Kidney epithelial cell (primary cell): ENCODE measurements around the gene HHAT. TPM values are rescaled to one million over a fixed set of nuclear protein-coding genes. Genes with fewer than 3 reads are reported as not detected.

Experiments
- DNase-seq: peaks from one replicate; pipeline ENCODE4 v3.0.0-alpha.2; 2010; ENCODE audit warnings: low read depth
- H3K27me3 ChIP-seq: 2 replicates; pipeline ENCODE4 v1.6.0; 2011; ENCODE audit warnings: low read length; ENCODE audit not compliant: control insufficient read depth, insufficient read depth
- H3K36me3 ChIP-seq: 2 replicates; pipeline ENCODE4 v1.5.1; 2011; ENCODE audit warnings: low read length; ENCODE audit not compliant: control insufficient read depth, insufficient read depth
- H3K4me3 ChIP-seq: 2 replicates; pipeline ENCODE4 v1.5.1; 2011; ENCODE audit warnings: low read depth, mild to moderate bottlenecking, control low read depth, low read length
- total RNA-seq: library from RNA; depleted of rRNA; stranded (reverse); fragments of >200 nt; gene quantifications from 2 replicates; pipeline ENCODE4 v1.2.3, GENCODE V29; 2015
- TF ChIP-seq, protein P1 (sequence below): IDR thresholded peaks from 2 replicates; pipeline ENCODE4 v1.5.1; 2011; ENCODE audit warnings: mild to moderate bottlenecking, moderate library complexity, low read length, control low read depth, inconsistent platforms; ENCODE audit not compliant: insufficient read depth, poor library complexity, severe bottlenecking

HHAT gene
- total RNA-seq, 1 donor from 2014 or later: 15.0 TPM

DNA sequence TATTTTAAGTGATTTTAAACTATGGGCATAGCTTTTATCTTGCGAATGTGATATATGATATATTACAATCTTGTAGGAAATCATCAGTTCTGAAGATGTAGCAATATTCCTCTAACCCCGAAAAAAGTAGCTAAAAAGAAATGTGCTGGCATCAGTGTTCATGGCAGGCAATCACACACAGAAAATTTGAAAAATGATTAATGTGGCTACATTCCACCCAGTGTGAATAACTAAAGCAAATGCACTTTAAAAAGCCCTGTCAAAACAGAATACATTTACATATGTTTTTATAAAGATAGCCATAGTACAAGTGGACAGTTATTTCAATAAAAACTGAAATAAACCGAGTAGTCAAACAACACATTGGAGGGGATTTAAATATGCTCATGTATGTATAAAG lies 260.2 kb downstream of the HHAT start:
- H3K4me3 ChIP-seq: no peak overlapping the region
- DNase-seq: no peak
- TF ChIP-seq, protein P1, sequence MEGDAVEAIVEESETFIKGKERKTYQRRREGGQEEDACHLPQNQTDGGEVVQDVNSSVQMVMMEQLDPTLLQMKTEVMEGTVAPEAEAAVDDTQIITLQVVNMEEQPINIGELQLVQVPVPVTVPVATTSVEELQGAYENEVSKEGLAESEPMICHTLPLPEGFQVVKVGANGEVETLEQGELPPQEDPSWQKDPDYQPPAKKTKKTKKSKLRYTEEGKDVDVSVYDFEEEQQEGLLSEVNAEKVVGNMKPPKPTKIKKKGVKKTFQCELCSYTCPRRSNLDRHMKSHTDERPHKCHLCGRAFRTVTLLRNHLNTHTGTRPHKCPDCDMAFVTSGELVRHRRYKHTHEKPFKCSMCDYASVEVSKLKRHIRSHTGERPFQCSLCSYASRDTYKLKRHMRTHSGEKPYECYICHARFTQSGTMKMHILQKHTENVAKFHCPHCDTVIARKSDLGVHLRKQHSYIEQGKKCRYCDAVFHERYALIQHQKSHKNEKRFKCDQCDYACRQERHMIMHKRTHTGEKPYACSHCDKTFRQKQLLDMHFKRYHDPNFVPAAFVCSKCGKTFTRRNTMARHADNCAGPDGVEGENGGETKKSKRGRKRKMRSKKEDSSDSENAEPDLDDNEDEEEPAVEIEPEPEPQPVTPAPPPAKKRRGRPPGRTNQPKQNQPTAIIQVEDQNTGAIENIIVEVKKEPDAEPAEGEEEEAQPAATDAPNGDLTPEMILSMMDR: no peak
- H3K36me3 ChIP-seq: no peaks in the 10 kb centered on the region
- no peaks in the 10 kb centered on the region for H3K27me3 ChIP-seq

DNA sequence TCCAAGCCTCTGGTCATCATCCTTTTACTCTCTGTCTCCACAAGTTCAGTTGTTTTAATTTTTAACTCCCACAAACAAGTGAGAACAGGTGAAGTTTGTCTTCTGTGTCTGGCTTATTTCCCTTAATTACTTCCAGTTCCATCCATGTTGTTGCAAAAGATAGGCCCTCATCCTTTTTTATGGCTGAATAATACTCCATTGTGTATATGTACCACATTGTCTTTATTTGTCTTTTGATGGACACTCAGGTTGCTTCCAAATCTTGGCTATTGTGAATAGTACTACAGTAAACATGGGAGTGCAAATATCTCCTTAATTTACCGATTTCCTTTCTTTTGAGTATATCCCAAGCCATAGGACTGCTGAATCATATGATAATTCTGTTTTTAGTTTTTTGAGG lies 262.5 kb downstream of the HHAT start:
- TF ChIP-seq, protein P1: no peak
- Histone ChIP-seq H3K27me3 (no peaks in the 10 kb centered on the region), H3K4me3 (no peak overlapping the region), H3K36me3 (no peaks in the 10 kb centered on the region)
- DNase-seq: no peak

DNA sequence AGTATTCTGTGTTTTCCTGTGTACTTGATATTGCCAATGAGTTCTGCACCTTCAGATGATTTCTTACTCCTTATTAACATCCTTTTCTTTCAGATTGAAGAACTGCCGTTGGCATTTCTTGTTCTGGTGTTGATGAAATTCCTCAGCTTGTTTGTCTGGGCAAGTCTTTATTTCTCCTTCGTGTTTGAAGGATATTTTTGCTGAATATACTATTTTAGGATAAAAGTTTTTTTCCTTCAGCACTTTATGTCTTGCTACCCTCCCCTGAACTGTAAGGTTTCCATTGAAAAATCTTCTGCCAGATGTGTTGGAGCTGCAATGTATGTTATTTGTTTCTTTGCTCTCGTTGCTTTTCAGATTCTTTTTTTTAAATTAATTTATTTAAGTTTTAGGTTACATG lies 265.9 kb downstream of the HHAT start:
- Histone ChIP-seq H3K36me3 (no peaks in the 10 kb centered on the region), H3K4me3 (no peak overlapping the region)
- TF ChIP-seq, protein P1: no peak

DNA sequence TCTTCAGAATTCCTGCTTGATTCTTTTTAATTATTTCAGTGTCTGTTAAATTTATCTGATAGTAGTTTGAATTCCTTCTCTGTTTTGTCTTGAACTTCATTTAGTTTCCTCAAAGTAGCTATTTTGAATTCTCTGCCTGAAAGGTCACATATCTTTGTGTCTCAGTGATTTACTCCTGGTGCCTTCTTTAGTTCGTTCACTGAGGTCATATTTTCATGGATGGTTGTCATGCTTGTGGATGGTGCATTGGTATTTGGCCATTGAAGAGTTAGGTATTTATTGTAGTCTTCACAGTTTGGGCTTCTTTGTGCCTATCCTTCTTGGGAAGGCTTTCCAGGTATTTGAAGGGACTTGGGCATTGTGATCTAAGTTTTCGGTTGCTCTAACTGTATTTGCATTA lies 267.9 kb downstream of the HHAT start:
- TF ChIP-seq, protein P1: no peak
- H3K27me3 ChIP-seq: no peaks in the 10 kb centered on the region
- no peaks in the 10 kb centered on the region for H3K36me3 ChIP-seq
- DNase-seq: no peak
- H3K4me3 ChIP-seq: no peak overlapping the region

More for the DNA sequence above, 265.9 kb downstream of the HHAT start:
- H3K27me3 ChIP-seq: no peaks in the 10 kb centered on the region
- no peak for DNase-seq

DNA sequence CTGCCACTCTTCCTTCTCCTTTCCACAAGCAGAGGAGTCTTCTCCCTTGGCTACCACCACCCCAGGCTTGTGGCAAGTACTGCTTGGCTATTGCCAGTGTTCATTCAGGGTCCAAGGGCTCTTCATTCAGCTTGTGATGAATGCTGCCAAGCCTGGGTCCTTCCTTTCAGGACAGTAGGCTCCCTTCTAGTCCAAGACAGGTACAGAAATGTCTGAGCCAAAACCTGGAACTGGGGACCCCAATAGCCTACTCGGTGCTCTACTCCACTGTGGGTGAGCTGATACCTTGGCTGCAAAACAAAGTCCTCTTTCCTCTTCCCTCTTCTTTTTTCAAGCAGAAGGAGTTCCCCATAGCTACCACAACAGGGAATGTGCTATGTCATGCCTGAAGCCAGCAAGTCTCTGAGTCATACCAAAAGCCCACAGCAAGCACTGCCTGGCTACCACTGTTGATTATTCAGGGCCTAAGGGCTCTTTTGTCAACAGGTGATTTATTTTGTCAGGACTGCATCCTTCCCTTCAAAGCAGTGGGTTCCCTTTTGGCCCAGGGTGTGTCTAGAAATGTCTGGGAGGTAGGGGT lies 268.9 kb downstream of the HHAT start:
- DNase-seq: peak; percentile 96
- Histone ChIP-seq H3K36me3 (no peaks in the 10 kb centered on the region), H3K27me3 (no peaks in the 10 kb centered on the region), H3K4me3 (no peak overlapping the region)
- TF ChIP-seq, protein P1: no peak

DNA sequence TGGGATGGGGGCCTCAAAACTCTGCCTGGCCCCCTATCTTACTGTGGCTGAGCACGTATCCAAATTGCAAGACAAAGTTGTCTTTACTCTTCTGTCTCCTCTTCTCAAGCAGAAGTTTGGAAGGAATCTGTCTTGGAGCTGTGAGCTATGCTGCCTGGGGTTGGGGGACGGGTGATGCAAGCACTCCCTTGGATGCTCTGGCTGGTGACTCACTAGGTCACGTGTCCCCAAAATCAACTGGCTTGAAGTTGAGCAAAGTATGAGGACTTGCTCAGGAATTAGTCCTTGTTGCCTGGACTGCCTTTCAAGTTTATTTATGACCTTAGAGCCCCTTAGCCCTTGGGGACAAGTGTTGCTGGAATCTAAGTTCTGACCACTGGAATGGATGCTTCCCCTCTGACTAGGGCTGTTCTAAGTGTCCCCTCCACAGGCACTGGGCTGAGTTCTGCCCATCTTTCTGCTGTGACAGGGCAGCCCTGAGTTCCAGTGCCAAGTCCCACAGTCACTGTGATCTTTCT lies 269.5 kb downstream of the HHAT start:
- Histone ChIP-seq H3K36me3 (no peaks in the 10 kb centered on the region), H3K27me3 (no peaks in the 10 kb centered on the region), H3K4me3 (no peak overlapping the region)
- TF ChIP-seq, protein P1: no peak
- DNase-seq: peak; percentile 91
